HUDEP-2 (cell line): ENCODE results near the gene KMT2C.
"Not testable (repeated sequence)": the region's sequence is repeated elsewhere in the genome, so short reads cannot be mapped to it uniquely, and the experiment has no call there.

ENCODE experiments used
- DNase-seq, 76 experiments: peaks; one replicate each; lab custom pipeline; 2025; ENCODE audit not compliant: unreplicated experiment in 76 of 76; lab: John Stamatoyannopoulos, UW

KMT2C gene

DNA sequence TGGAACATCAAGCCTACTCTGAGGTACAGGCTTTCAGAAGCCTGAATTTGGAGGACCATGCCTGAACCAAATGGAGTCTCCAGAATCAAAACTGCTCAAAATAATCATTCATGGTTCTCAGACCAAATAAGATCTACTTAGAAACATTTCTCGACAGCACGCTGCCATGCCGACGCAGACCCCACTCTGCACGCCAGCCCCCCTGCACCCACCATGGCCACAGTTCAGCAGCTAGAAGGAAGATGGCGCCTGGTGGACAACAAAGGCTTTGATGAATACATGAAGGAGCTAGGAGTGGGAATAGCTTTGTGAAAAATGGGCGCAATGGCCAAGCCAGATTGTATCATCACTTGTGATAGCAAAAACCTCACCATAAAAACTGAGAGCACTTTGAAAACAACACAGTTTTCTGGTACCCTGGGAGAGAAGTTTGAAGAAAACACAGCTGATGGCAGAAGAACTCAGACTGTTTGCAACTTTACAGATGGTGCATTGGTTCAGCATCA is 6.6 kb upstream of the KMT2C start:
- DNase-seq: no peak

DNA sequence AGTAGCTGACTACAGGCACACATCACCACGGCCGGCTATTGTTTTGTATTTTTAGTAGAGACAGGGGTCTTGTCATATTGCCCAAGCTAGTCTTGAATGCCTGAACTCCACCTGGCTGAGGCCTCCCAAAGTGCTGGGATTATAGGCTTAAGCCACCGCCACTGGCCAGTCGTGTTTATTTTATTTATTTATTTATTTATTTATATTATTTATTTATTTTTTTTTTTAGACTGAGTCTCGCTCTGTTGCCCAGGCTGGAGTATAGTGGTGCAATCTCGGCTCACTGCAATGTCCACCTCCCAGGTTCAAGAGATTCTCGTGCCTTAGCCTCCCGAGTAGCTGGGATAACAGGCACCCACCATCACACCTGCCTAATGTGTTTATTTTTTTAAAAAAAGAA is 6.0 kb upstream of the KMT2C start:
- DNase-seq: not testable (repeated sequence)

DNA sequence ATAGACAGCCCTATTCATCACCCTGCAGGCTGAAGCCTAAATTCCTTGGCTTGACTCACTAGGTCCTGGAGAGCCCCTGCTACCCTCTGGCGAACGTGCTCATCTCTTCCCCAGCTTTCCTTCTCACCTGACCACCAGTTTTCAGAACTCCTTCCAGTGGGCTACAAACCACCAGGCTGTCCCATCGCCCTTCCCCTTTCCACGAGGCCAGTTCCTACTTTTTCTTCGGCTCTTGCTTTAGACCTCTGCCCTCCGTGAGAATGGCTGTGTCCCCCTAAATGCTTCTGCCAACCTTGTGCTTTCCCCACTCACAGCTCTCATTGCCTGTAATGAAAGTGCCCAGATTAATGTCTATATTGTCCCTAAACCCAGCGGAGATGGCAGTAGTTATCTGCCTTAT is 5.4 kb upstream of the KMT2C start:
- not testable (repeated sequence) for DNase-seq

DNA sequence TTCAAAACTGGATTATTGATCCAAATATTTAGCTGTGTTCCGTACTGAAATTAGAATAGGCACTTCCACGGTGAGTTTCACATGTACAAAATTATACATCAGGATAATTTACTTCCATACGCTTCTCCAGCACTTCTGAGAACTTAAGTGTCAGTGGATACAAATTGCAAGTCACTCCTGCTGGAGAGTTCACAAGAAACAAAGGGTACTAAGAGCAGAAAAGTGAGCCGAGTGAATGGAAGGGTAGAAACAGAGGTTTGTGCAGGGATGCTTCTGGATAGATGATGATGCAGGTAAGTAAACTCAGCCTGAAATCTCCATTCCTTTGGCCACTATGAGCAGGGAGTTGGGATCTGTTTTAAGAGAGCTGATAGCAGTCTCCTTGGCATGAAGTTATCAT is 2.2 kb upstream of the KMT2C start:
- DNase-seq: not testable (repeated sequence)

DNA sequence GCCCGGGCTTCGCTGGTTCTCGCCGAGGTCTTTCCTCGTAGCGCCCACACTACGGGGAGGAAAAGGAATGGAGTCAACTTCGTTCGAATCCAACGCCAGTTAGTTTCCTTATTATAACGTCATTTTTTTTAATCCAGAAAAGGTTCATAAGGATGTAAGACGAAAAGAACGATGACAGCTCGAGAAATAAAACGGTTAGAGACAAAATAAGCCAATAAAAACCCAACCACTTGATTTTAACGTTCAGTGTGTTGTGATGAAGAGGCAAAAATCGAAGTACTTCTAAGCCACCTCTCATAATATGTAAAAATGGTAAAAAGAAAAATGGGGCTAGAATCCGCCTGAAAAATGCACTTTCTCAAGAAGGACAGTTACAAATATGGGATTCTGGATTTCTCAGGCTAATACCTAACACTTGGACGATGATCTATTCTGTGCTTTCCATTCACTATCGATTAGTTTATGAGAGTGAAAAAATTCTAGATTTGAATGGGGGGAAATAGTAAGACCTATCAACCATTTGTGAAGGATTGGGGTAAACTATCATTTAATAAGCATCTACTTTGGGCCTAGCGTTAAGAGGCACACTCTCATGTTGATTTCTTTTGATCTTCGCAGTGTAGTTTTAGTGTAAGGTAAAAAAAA is 1.2 kb upstream of the KMT2C start:
- peak in 2 of 76 experiments; percentile 2 to 32 for DNase-seq

DNA sequence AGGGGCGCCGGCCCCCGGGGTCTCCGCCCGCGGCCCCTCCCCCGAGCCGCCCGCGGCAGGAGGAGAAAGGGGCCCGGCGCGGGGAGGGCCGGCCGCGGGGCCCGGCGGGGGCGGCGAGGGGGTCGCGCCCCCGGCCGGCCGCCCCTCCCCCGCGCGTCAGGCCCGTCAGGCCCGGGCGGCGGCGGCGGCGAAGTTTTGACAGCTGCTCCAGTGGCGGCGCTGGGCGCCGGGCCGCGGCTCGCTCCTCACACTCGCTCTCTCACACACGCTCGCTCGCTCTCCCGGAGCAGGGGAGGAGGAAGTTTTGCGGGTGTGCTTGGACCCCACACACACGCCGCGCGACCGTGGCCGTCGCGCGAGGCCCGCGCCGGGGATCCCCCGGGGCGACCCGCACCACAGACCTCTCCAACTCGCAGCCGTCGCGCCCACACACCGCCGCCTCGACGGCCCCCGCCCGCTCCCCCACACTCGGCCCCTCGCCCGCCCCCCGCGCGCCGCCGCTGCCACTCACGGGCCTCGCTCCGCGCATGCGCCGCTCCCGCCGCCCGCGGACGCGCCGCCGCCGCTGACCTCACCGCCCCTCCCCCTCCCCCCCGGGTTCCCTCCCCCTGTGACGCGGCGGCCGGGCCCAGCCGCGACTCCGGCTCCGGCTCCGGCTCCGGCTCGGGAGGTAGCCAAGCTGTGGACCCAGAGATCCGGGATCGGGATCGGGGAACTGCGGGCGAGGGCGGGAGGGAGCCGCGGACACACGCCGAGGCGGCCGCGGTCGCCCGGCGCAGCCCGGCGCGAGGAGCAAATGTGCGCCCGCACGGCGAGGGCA is 518 bp upstream of the KMT2C start:
- DNase-seq: peak in 74 of 76 experiments; percentile 14 to 95 (median 84)

DNA sequence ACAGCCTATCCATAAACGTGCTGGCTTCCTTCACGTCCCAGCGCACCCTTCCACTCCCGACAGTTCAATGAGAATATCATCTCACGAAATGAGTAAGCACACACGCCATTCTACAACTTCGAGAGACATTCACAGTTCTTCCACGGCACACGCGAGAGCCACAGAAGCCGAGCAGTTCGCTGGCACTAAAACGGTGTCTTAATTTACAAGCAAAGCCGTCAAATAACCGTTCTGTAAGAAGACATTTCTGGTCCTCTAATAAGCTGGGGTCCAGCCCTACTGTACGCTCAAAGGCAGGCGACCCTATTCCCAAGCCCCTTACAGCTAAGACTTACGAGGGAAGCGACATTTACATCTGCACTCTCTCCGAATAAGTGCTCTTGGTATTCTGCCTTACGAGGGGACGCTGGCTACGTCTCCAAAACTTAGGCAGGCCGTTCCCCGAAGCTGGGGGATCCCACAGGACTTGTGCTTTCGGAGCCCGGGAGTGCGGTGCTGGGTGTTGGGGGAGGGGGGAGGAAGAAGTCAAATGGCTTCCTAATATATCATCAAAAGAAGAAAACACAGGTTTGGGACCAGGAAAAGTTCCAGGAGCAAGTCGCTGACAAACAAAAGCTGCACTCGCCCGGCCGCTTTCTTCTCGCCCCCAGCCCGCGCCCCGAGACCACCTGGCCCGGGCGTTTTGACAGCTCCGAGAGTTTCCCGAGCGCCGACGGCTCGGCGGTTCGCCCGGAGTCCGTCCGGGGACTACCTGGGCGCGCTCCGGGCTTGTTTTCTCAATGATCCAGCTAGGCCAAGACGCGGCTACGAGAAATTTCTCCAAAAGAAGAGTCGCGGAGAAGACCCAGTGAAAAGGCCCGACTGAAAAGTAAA is 1.1 kb downstream of the KMT2C start:
- peak in 13 of 76 experiments; percentile 6 to 57 (median 21) for DNase-seq

DNA sequence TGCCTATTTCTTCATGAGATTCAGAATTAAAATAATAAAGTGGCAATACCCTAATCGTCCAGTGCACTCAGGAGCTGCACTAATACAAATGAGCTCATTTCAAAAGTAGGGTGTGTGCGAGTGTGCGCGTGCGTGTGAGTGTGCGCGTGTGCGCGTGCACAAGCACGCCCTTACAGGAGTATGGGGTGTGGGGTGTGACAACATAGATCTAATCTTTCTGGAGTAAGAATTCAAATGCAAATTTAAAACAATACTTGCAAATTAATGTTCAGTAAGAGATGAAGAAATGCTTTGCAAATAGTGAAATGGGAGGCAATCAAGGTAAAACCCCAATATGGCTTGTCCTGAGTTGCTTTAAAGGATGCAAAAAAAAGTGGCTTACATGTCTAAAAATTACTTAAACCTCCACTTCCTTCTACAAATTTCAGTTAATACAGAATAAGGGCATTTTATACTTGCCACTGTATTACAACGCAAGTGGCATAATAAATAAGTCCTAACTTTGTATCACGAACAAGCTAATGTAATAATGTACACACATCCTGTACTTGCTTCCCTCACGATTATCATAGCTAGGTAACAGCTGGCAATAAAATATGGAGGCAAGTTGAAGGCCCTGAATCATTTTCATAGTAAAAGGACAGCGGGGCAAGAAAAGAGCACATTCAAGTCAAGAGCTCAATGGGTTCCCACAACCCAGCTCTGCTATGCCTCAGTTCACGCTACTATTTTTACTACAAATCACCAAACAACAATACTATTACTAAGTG is 1.9 kb downstream of the KMT2C start:
- not testable (repeated sequence) for DNase-seq

DNA sequence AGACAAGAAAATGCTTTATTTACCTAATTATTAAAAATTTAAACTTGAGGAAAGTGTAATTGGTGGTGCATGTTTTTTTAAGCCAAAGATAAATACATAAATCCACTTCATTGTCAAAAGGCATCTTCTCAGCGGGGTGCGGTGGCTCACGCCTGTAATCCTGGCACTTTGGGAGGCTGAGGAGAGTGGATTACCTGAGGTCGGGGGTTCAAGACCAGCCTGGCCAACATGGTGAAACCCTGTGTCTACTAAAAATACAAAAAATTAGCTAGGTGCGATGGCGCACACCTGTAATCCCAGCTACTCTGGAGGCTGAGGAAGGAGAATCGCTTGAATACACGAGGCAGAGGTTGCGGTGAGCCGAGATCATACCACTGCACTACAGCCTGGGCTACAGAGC is 3.1 kb downstream of the KMT2C start:
- not testable (repeated sequence) for DNase-seq

DNA sequence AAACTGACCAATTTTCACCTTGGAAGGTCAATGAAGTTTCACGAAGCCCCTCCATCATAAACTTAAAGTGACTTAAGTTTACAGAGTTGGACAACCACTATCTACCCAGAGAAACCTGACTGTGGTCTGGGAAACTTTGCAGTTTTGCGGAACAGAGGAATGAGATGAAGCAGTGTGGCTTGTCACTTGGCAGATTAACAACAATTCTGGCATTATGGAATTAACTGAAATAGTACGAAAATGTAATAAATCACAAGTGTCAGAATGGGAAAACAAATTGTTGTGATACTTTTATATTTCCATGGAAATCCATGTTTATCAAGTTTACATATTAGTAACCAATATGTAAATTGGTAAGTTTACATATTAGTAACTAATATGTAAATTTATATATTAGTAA is 4.9 kb downstream of the KMT2C start:
- no peak for DNase-seq

DNA sequence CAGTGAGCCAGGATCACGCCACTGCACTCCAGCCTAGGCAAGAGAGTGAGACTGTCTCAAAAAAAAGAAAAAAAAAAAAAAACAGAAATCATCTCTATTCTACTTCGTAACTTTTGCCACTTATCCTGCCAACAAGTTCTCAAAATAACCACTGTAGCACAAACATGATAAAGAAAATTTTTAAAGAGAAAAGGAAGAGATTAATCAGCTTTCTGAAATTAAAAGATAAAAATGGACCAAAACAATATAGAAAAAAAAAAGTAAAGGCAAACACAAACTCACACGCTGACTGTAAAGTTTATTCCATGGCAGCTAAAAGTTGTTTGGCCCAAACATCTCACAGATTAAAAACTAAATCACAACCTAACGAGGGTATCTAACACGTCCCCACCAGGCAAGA is 5.7 kb downstream of the KMT2C start:
- not testable (repeated sequence) for DNase-seq

DNA sequence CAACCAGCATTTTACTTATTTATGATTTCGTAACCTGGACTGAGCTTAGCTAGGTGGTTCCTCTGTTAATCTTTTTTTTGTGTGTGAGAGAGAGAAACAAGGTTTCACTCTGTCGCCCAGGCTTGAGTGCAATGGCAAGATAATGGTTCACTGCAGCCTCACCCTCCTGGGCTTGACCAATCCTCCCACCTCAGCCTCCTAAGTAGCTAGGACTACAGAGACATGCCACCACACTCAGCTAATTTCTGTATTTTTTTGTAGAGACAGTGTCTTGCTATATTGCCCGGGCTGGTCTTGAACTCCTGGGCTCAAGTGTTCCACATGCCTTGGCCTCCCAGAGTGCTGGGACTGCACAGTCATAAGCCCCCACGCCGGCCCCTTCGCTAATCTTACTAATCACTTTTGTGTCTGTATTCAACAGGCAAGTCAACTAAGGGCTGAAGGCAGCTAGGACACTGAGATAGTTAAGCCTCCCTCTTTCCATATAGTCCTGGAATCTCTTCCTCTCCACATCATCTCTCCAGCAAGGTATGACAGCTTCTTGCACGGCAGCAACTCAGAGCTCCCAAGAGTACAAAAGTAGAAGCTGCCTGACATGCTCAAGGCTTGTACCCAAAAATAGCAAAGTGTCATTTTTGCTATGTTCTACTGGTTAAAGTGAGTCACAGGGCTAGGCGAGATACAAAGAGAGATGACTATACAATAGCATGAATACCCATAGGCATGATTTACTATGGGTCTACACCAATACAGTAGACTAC is 11.3 kb downstream of the KMT2C start:
- DNase-seq: no peak

DNA sequence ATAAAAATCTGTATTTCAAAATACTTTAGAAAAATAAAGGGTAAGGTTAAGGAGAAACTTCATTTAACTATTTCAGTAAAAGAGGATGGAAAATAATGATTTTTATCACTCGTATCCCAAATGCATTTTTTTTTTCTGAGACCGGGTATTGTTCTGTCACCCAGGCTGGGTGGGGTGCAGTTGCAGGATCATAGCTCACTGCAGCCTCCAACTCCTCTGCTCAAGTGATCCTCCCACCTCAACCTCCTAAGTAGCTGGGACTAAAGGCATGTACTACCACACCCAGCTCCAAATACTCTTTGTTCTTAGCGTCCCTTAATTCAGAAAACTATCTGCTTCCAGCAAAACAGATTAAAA is 11.8 kb downstream of the KMT2C start:
- DNase-seq: no peak

DNA sequence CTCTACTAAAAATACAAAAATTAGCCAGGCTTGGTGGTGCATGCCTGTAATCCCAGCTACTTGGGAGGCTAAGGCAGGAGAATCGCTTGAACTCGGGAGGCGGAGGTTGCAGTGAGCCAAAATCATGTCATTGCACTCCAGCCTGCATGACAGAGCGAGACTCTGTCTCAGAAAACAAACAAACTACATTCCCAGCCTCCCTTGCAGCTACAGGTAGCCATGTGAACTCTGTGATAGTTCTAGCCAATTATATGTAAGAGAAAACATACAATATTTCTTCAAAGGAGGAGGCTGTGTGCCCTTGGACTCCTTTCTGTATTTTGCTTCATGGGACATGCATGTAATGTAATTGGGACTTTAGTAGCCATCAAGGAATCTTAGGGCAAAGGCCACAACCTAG is 12.6 kb downstream of the KMT2C start:
- DNase-seq: not testable (repeated sequence)

DNA sequence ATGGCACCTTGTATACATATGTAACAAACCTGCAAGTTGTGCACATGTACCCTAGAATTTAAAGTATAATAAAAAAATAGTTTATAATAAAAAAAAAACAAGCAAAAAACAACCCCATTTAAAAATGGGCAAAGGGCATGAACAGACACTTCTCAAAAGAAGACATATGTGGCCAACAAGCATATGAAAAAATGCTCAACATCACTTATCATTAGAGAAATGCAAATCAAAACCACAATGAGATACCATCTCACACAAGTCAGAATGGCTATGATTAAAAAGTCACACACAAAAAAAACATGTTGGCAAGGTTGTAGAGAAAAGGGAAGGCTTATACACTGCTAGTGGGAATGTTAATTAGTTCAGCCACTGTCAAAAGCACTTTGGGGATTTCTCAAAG is 14.9 kb downstream of the KMT2C start:
- DNase-seq: not testable (repeated sequence)

DNA sequence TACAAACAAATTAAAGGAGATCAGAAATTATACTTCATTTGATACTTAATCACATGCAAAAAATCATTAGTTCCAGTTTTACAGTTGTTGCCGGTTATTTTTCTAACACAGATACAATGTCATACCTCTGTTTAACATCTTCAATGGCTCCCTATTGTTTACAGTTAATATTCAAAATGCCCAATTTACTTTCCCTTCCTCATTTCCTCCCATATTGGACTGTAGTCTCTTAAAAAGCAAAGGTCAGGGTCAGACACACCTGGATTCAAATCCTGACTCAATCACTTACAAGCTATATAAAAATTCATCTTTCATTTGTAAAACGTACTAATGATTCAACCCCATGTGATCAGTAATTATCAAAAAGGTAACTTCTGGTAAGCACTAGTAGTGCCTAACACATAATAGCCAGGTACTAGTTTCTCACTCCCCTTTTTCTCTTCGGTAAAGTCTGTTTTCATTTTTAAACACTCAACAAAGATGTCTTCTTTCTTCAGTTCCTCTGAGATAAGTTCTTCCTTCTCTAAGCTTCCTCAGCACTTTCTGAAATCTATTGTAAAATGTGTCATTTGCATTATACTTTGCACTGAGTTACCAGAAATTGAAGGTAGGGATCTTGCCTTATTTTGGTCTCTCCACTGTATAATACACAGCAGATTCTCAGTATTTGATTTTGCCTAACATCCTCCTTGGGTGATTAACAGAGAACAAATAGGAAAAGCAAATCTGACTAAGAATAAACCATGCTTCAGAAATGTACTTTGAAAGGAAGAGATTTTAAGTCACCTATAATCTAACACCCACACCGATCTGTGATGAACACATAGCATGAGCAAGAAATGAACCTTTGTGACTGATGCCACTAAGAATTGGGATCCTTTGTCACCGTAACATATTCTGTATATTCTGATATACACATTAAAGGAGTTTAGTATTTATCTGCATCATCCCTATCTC is 16.1 kb downstream of the KMT2C start:
- no peak for DNase-seq

DNA sequence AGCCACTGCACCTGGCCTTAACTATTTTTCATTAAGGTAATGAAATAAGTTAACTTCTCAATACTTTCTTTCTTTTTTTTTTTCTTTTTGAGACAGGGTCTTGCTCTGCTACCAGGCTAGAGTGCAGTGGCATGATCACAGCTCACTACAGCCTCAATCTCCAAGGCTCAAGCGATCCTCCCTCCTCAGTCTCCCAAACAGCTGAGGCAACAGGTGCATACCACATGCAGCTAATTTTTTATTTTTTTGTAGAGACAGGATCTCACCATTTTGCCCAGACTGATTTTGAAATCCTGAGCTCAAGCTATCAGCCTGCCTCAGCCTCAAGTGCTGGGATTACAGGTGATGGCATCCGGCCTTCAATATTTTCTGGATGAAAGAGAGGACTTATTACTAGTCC is 21.0 kb downstream of the KMT2C start:
- DNase-seq: no peak

DNA sequence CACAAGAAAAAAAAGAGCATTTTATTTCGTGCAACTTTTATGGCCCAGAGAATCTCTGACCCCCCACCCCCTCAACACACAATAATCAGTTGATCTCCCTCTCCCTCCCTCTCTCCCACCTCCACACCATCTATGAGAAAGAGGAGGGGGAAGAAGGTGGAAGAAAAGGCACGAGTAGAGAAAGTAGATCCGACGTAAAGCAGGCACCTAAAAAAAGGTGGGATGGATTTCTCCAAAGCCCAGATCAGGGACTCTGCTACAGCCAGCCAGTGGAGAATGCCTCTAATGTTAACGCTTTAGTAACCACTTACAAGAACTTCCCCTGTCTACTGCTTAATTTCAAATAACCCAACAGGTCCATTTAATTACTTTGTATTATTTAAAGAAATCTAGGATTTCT is 24.4 kb downstream of the KMT2C start:
- no peak for DNase-seq

DNA sequence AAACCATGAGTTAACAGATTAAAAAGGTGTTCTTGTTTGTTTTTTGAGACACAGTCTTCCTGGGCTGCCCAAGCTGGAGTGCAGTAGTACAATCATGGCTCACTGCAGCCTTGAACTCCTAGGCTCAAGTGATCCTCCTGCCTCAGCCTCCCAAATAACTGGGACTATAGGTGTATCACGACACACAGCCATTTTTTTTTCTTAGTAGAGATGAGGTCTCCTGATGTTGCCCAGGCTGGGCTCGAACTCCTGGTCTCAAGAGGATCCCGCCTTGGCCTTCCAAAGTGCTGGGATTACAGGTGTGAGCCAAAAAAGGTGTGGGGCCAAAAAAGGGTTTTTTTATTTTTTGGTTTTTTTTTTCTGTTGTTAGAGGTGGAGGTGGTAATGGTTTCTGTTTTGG is 29.3 kb downstream of the KMT2C start:
- no peak for DNase-seq
